ENCODE measurements around the gene ADAMTS8.

GRCh38 chr11:130396965-130397364 lies 31.4 kb downstream of the ADAMTS8 start:
- no peak for TF ChIP-seq CTCF (IDR thresholded peaks at IDR 0.05)
- no peak for TF ChIP-seq POLR2A (IDR thresholded peaks at IDR 0.05)

All from right lobe of liver (tissue), 4 donors.